A549 (cell line): ENCODE data around the gene HERC4. TPM values are rescaled to one million over a fixed set of nuclear protein-coding genes. Genes with fewer than 3 reads are reported as not detected.

Experiments
- ATAC-seq, 2 experiments: fragments of 200-7000 bp in 1 of 2; fragments of >200 bp in 1 of 2; cut with Nextera tagmentation in 1 of 2; cut with Tn5 transposase in 1 of 2; 3 replicates each; pipeline versions ENCODE4 v1.8.0 to v1.9.1; 2018 to 2020; ENCODE audit warnings: mild to moderate bottlenecking in 1 of 2, moderate library complexity in 1 of 2
- CTCF ChIA-PET: fragments of 300-600 bp; sonication (Branson Sonifier 250); formaldehyde crosslinking; extraction: SDS; loops from one replicate; lab custom pipeline; 2021; ENCODE audit warnings: antibody characterized with exemption, inconsistent platforms; lab: Yijun Ruan, JAX
- POLR2A ChIA-PET: fragments of 350-600 bp; formaldehyde crosslinking; extraction: SDS; loops from one replicate; lab custom pipeline; 2021; ENCODE audit warnings: antibody characterized with exemption, inconsistent platforms; lab: Yijun Ruan, JAX
- DNase-seq, 2 experiments: peaks; one replicate each; pipeline versions ENCODE4 v3.0.0 to v3.0.0-alpha.2; 2011 to 2016; ENCODE audit warnings: low read depth in 1 of 2, low spot score in 1 of 2
- FAIRE-seq: peaks from 2 replicates; lab custom pipeline; 2011; peaks lifted over from hg19 to GRCh38; lab: Jason Lieb, UNC
- H3K27ac ChIP-seq, 2 experiments: fragments of >200 bp; sonication (Bioruptor Twin); formaldehyde crosslinking; 3 replicates each; pipeline ENCODE4 v1.5.1; 2016 to 2017
- H3K4me1 ChIP-seq: fragments of >200 bp; sonication (Bioruptor Twin); formaldehyde crosslinking; 3 replicates; pipeline ENCODE4 v1.6.1; 2016
- H3K4me2 ChIP-seq: fragments of >200 bp; sonication (Bioruptor Twin); formaldehyde crosslinking; 3 replicates; pipeline ENCODE4 v1.6.1; 2016
- H3K4me3 ChIP-seq: fragments of >200 bp; sonication (Bioruptor Twin); formaldehyde crosslinking; 3 replicates; pipeline ENCODE4 v1.5.1; 2016
- H3K9me3 ChIP-seq: fragments of >200 bp; sonication (Bioruptor Twin); formaldehyde crosslinking; 3 replicates; pipeline ENCODE4 v1.6.1; 2016
- CBX2 ChIP-seq: fragments of 200-600 bp; sonication (generic); IDR thresholded peaks from 2 replicates; pipeline ENCODE4 v1.6.1; 2016; ENCODE audit warnings: low read depth, mild to moderate bottlenecking, borderline replicate concordance
- CEBPB ChIP-seq, 2 experiments: fragments of >200 bp in 1 of 2; sonication (Bioruptor Twin) in 1 of 2; formaldehyde crosslinking in 1 of 2; IDR thresholded peaks; 2 replicates each; pipeline ENCODE4 v1.6.1; 2012 to 2016
- CHD2 ChIP-seq: fragments of 150-350 bp; IDR thresholded peaks from 2 replicates; pipeline ENCODE4 v1.6.1; 2014; ENCODE audit warnings: low read length; ENCODE audit not compliant: partially characterized antibody
- EP300 ChIP-seq, 2 experiments: fragments of >200 bp; sonication (Bioruptor Twin); formaldehyde crosslinking; IDR thresholded peaks; 2 replicates in 1 of 2; 3 replicates in 1 of 2; pipeline ENCODE4 v1.6.1; 2016 to 2017
- ESRRA ChIP-seq: fragments of 150-350 bp; IDR thresholded peaks from 2 replicates; pipeline ENCODE4 v1.6.1; 2014; ENCODE audit warnings: mild to moderate bottlenecking, low read length, borderline replicate concordance
- FOSL2 ChIP-seq, 2 experiments: fragments of 450-650 bp in 1 of 2; fragments of >200 bp in 1 of 2; sonication (Bioruptor Twin) in 1 of 2; formaldehyde crosslinking; IDR thresholded peaks; 2 replicates each; pipeline versions ENCODE4 v1.5.0 to v1.6.1; 2016 to 2020; ENCODE audit warnings: mild to moderate bottlenecking in 1 of 2, moderate library complexity in 1 of 2
- FOXS1 ChIP-seq: fragments of 250-450 bp; sonication (Bioruptor Pico); IDR thresholded peaks from 2 replicates; pipeline ENCODE4 v1.5.0; 2020; ENCODE audit warnings: mild to moderate bottlenecking, moderate library complexity
- GATA3 ChIP-seq: IDR thresholded peaks from 2 replicates; pipeline ENCODE4 v1.6.1; 2012; ENCODE audit warnings: borderline replicate concordance
- HEYL ChIP-seq: fragments of 250-450 bp; sonication (Bioruptor Pico); IDR thresholded peaks from 2 replicates; pipeline ENCODE4 v1.8.0; 2021; ENCODE audit warnings: mild to moderate bottlenecking, moderate library complexity
- HOXA7 ChIP-seq: fragments of 250-450 bp; sonication (Bioruptor Pico); IDR thresholded peaks from 2 replicates; pipeline ENCODE4 v1.5.0; 2020; ENCODE audit warnings: mild to moderate bottlenecking, moderate library complexity
- HOXB13 ChIP-seq: fragments of 250-450 bp; sonication (Bioruptor Pico); IDR thresholded peaks from 2 replicates; pipeline ENCODE4 v1.5.0; 2020; ENCODE audit warnings: low read depth, mild to moderate bottlenecking, moderate library complexity
- JUN ChIP-seq, 2 experiments: fragments of >200 bp; sonication (Bioruptor Twin); formaldehyde crosslinking; IDR thresholded peaks; 2 replicates in 1 of 2; 3 replicates in 1 of 2; pipeline ENCODE4 v1.6.1; 2016 to 2017
- KDM1A ChIP-seq: fragments of 200-600 bp; sonication (generic); IDR thresholded peaks from 2 replicates; pipeline ENCODE4 v1.6.1; 2016; ENCODE audit warnings: low read depth, mild to moderate bottlenecking
- KDM5A ChIP-seq: fragments of 200-600 bp; sonication (generic); IDR thresholded peaks from 2 replicates; pipeline ENCODE4 v1.6.1; 2016; ENCODE audit warnings: antibody characterized with exemption, mild to moderate bottlenecking
- MAFK ChIP-seq: fragments of 450-650 bp; IDR thresholded peaks from 2 replicates; pipeline ENCODE4 v1.6.1; 2014; ENCODE audit not compliant: partially characterized antibody
- NFE2L2 ChIP-seq: fragments of 150-350 bp; conservative IDR thresholded peaks from 2 replicates; pipeline ENCODE4 v1.6.1; 2014; ENCODE audit warnings: low read length
- NPAS2 ChIP-seq: fragments of 250-450 bp; sonication (Bioruptor Pico); IDR thresholded peaks from 2 replicates; pipeline ENCODE4 v1.8.0; 2022; ENCODE audit warnings: mild to moderate bottlenecking, moderate library complexity, borderline replicate concordance
- NR3C1 ChIP-seq: fragments of >200 bp; sonication (Bioruptor Twin); formaldehyde crosslinking; IDR thresholded peaks from 3 replicates; pipeline ENCODE4 v1.6.1; 2017
- PHF8 ChIP-seq: fragments of 200-600 bp; sonication (generic); IDR thresholded peaks from 2 replicates; pipeline ENCODE4 v1.6.1; 2016; ENCODE audit warnings: low read depth, mild to moderate bottlenecking, antibody characterized with exemption, moderate library complexity, borderline replicate concordance
- RAD21 ChIP-seq, 2 experiments: fragments of >200 bp in 1 of 2; sonication (Bioruptor Twin) in 1 of 2; formaldehyde crosslinking in 1 of 2; IDR thresholded peaks in 1 of 2; conservative IDR thresholded peaks in 1 of 2; 2 replicates in 1 of 2; 3 replicates in 1 of 2; pipeline ENCODE4 v1.6.1; 2012 to 2018; ENCODE audit warnings: inconsistent platforms in 1 of 2
- RCOR1 ChIP-seq: fragments of 150-350 bp; IDR thresholded peaks from 2 replicates; pipeline ENCODE4 v1.6.1; 2014; ENCODE audit warnings: antibody characterized with exemption, low read length, low read depth
- ZFP36 ChIP-seq: fragments of 450-650 bp; IDR thresholded peaks from 2 replicates; pipeline ENCODE4 v1.6.1; 2014; ENCODE audit warnings: borderline replicate concordance; ENCODE audit not compliant: partially characterized antibody
- ZNF302 ChIP-seq: fragments of 250-450 bp; sonication (Bioruptor Pico); IDR thresholded peaks from 2 replicates; pipeline ENCODE4 v1.9.0; 2021; ENCODE audit warnings: inconsistent platforms, mild to moderate bottlenecking, moderate library complexity
- WGBS: methylation state at CpG from one replicate; pipeline ENCODE4 v1.1.6; 2017; ENCODE audit errors: missing lambda C conversion rate; 5-methylcytosine and 5-hydroxymethylcytosine counted together
- polyA plus RNA-seq, 4 experiments: library from polyadenylated mRNA; depleted of rRNA in 3 of 4; stranded (reverse); fragments of >200 nt; fragmentation: RNase III in 1 of 4; extraction: RNeasy Plus Mini Kit Qiagen cat#74134 plus additional on column Dnase treatment in 1 of 4; gene quantifications; 2 replicates in 3 of 4; 3 replicates in 1 of 4; pipeline ENCODE4 v1.2.3, GENCODE V29; 2011 to 2017
- TF ChIP-seq, protein P1 (sequence below): fragments of 250-450 bp; sonication (Bioruptor Pico); IDR thresholded peaks from 2 replicates; pipeline ENCODE4 v1.5.0; 2021; ENCODE audit warnings: mild to moderate bottlenecking, moderate library complexity, borderline replicate concordance
- TF ChIP-seq, protein P2 (sequence below): fragments of >200 bp; sonication (Bioruptor Twin); formaldehyde crosslinking; IDR thresholded peaks from 3 replicates; pipeline ENCODE4 v1.6.1; 2016
- TF ChIP-seq, protein P3 (sequence below): IDR thresholded peaks from 2 replicates; pipeline ENCODE4 v1.6.1; 2012
- TF ChIP-seq, protein P4 (sequence below): fragments of 250-450 bp; sonication (Bioruptor Pico); IDR thresholded peaks from 2 replicates; pipeline ENCODE4 v1.5.0; 2020; ENCODE audit warnings: low read depth, mild to moderate bottlenecking, moderate library complexity
- TF ChIP-seq, protein P5 (sequence below): fragments of 150-350 bp; IDR thresholded peaks from 2 replicates; pipeline ENCODE4 v1.6.1; 2014; ENCODE audit warnings: low read depth, mild to moderate bottlenecking, low read length

HERC4 gene
- polyA plus RNA-seq, 2 of the 4 experiments (the other 2 are of a cell fraction): 43.2 to 51.3 TPM

DNA sequence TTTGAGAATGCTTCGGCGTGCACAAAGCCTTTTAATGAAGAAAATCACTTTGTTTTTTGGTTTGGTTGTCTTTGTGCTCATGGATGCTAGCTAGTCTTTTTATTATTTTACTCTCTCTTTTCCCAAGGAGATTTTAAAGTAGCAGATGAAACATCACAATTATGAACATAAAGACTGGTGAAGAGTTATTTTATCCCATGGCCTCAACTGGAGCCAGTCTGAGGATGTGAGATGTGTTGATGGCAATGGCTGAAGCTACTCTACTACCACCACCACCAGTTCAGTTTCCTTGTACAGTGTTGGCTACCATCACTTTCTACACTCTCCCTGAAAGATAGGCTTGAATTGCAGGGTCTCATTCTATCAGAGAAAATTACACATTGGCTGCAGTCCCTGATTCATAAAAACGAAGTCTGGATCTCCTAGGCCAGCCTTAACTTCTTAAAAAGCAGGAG is 494 bp upstream of the HERC4 start:
- ChIA-PET POLR2A (interaction anchor here (0.6 to 1.0 kb wide), 4 partner anchors 174 to 259 kb away, joined by 3 to 4 read pairs (median 3); partner anchors contain the start of genes HNRNPH3 and PBLD), CTCF (interaction anchor here (1.0 to 3.5 kb wide), 4 partner anchors 81 to 137 kb away, joined by 3 to 25 read pairs (median 6); no protein-coding TSS in a partner anchor)
- H3K4me2 ChIP-seq: peak overlapping the region; percentile 75
- TF ChIP-seq ZNF302 (CRISPR knock-in tag) (no peak), RAD21 (conservative IDR thresholded peaks at IDR 0.05 in 1 of 2, IDR thresholded peaks at IDR 0.05 in 1 of 2) (no peak), HOXA7 (CRISPR knock-in tag) (no peak), HOXB13 (CRISPR knock-in tag) (0 out of 2 replicates have a peak, but pooled peaks have one; percentile 20)
- peak overlapping the region; percentile 98 to 99 for H3K27ac ChIP-seq
- 20% methylated on average over 3 of the region's 3 CpGs for WGBS
- peaks cover 27% of the 10 kb centered on the region for H3K4me1 ChIP-seq
- ATAC-seq (no peak), DNase-seq (no peak), FAIRE-seq (no peak)
- peak overlapping the region; percentile 15; the same call in 1 of the 3 replicates for H3K4me3 ChIP-seq
- H3K9me3 ChIP-seq: no peaks in the 10 kb centered on the region

DNA sequence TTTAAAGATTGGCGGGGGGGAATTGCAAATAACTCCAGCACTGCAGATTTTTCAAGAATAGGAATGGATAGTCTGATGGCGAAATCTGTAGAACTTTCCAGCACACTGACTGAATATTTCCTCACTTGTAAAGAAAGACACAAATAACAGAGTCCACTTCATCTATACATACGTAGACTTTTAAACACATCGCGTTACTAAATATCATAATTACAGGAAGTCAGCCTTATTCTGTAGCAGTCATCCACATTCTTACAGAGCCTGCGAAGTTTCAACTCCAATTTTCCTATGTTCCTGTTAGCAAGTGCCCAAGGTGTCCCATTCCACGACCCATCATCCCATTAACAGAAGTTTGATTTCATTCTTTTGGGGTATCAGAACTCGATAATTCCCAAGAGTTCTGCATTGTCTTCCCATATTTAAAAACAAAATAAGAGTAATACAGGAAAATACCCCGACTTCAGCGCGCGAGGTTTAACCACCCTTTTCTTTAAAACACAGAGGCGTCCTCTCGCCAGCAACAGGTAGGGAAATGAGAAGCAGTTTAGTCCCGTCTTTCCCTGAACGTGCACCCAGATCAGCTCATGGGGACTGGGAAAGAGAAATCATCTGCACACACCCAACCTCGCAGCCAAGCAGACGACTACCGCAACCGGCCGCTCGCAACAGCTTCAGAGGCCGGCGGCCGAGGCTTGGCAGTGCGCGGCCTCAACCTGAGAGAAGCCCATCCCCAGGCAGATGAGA is 880 bp downstream of the HERC4 start:
- Histone ChIP-seq H3K4me1 (peaks cover 39% of the 10 kb centered on the region), H3K4me2 (peak overlapping the region; percentile 89), H3K27ac (peak overlapping the region; percentile 98 to 99), H3K4me3 (peak overlapping the region; percentile 97), H3K9me3 (no peaks in the 10 kb centered on the region)
- TF ChIP-seq CHD2 (no peak), HEYL (CRISPR knock-in tag) (no peak), PHF8 (no peak), HOXA7 (CRISPR knock-in tag) (no peak), FOSL2 (IDR thresholded peaks at IDR 0.05) (no peak), FOSL2 (CRISPR knock-in tag; IDR thresholded peaks at IDR 0.05) (no peak), FOXS1 (CRISPR knock-in tag) (no peak), EP300 (IDR thresholded peaks at IDR 0.05) (no peak), CEBPB (IDR thresholded peaks at IDR 0.05) (0 out of 4 replicates have a peak, but pooled peaks of 1 of the 2 experiments have one; percentile 19), ESRRA (no peak), KDM1A (no peak), NR3C1 (no peak), JUN (IDR thresholded peaks at IDR 0.05) (0 out of 5 replicates have a peak, but pooled peaks of 1 of the 2 experiments have one; percentile 22), NPAS2 (no peak), ZFP36 (no peak), NFE2L2 (no peak), RCOR1 (no peak), CBX2 (no peak), GATA3 (peak; percentile 10; the same call in 1 of the 2 replicates), KDM5A (no peak), MAFK (no peak)
- TF ChIP-seq, protein P1, sequence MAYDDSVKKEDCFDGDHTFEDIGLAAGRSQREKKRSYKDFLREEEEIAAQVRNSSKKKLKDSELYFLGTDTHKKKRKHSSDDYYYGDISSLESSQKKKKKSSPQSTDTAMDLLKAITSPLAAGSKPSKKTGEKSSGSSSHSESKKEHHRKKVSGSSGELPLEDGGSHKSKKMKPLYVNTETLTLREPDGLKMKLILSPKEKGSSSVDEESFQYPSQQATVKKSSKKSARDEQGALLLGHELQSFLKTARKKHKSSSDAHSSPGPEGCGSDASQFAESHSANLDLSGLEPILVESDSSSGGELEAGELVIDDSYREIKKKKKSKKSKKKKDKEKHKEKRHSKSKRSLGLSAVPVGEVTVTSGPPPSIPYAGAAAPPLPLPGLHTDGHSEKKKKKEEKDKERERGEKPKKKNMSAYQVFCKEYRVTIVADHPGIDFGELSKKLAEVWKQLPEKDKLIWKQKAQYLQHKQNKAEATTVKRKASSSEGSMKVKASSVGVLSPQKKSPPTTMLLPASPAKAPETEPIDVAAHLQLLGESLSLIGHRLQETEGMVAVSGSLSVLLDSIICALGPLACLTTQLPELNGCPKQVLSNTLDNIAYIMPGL (CRISPR knock-in tag): no peak
- TF ChIP-seq, protein P2, sequence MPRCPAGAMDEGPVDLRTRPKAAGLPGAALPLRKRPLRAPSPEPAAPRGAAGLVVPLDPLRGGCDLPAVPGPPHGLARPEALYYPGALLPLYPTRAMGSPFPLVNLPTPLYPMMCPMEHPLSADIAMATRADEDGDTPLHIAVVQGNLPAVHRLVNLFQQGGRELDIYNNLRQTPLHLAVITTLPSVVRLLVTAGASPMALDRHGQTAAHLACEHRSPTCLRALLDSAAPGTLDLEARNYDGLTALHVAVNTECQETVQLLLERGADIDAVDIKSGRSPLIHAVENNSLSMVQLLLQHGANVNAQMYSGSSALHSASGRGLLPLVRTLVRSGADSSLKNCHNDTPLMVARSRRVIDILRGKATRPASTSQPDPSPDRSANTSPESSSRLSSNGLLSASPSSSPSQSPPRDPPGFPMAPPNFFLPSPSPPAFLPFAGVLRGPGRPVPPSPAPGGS: no peak
- TF ChIP-seq, protein P3, sequence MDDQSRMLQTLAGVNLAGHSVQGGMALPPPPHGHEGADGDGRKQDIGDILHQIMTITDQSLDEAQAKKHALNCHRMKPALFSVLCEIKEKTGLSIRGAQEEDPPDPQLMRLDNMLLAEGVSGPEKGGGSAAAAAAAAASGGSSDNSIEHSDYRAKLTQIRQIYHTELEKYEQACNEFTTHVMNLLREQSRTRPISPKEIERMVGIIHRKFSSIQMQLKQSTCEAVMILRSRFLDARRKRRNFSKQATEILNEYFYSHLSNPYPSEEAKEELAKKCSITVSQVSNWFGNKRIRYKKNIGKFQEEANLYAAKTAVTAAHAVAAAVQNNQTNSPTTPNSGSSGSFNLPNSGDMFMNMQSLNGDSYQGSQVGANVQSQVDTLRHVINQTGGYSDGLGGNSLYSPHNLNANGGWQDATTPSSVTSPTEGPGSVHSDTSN: no peak
- TF ChIP-seq, protein P4, sequence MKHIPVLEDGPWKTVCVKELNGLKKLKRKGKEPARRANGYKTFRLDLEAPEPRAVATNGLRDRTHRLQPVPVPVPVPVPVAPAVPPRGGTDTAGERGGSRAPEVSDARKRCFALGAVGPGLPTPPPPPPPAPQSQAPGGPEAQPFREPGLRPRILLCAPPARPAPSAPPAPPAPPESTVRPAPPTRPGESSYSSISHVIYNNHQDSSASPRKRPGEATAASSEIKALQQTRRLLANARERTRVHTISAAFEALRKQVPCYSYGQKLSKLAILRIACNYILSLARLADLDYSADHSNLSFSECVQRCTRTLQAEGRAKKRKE (CRISPR knock-in tag): no peak
- TF ChIP-seq, protein P5, sequence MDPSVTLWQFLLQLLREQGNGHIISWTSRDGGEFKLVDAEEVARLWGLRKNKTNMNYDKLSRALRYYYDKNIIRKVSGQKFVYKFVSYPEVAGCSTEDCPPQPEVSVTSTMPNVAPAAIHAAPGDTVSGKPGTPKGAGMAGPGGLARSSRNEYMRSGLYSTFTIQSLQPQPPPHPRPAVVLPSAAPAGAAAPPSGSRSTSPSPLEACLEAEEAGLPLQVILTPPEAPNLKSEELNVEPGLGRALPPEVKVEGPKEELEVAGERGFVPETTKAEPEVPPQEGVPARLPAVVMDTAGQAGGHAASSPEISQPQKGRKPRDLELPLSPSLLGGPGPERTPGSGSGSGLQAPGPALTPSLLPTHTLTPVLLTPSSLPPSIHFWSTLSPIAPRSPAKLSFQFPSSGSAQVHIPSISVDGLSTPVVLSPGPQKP: no peak
- ATAC-seq: peak in 1 of 2 experiments; percentile 12; a peak in 2 of 6 replicates
- ChIA-PET POLR2A (no interaction called here), CTCF (interaction anchor here (0.6 to 1.2 kb wide), 3 partner anchors 9 to 82 kb away, joined by 3 read pairs; no protein-coding TSS in a partner anchor)
- FAIRE-seq: no peak
- WGBS: 2% methylated on average over 23 of the region's 27 CpGs
- no peak for DNase-seq
